ENCODE data around the gene GUK1.

The GUK1 gene, protein sequence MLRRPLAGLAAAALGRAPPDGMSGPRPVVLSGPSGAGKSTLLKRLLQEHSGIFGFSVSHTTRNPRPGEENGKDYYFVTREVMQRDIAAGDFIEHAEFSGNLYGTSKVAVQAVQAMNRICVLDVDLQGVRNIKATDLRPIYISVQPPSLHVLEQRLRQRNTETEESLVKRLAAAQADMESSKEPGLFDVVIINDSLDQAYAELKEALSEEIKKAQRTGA

DNA sequence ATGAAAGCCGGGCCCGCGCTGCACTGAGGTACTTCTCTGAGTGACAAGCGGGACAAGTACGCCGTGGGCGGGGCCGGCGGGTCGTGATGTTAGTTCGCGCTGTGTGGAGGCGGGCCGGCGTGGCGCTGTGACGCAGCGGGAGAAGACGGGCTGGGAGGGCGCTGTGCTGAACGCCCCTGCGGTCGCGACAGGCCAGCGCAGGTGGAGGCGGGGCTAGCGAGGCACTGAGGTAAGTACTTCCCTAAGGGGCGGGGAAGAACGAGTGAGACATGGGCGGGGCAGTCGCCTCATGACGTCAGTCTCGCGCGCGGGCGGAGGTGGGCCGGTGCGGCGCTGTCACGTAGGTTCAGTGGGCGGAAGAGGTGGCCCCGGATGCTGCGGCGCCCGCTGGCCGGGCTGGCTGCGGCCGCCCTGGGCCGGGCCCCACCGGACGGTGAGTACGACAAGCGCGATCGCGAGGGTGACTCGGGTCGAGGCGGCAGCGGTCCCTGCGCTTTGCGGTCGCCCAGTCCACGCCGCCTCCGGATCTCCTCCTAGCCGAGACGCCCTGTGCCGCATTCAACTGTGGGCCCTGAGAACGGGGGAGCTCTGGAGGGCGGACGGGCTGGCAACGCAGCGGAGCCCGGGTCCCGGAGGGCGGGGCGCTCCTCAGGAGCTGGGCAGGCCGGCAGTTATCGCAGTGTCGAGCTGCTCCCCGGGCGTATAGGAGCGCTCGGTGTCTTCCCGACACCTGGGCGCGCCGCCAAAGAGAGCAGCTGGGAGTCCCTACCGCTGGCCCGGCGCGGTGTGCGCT lies at the start of gene GUK1:
Gene GUK1, plus strand, starts transcription at position 349 of the 793 bp plus-strand sequence. Its CDS starts 24 bp downstream, at position 373.
- DNase-seq: peak; percentile 98

DNA sequence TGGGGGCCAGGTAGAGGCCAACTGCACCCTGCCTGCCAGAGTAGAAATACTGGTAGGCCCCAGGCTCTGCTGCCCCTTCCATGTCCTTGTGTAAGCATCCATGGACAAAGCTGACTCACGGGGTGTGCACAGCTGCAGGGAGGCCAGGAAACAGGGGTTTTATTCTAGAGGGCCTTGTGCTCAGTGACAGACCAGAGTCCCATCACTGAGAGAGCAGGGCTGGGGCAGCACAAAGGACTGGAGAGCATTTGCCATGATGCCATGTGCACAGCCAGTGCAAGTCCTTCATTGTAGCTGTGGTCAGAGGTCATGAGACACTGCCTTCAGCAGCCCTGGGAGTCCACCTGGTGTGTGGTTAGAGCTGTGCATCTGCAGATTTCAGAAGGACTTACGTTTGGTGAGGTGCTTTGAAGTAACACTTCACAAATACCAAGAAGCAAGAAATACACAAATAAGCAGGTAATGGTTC lies 49.4 kb upstream of the GUK1 start:
- no peak for DNase-seq

DNA sequence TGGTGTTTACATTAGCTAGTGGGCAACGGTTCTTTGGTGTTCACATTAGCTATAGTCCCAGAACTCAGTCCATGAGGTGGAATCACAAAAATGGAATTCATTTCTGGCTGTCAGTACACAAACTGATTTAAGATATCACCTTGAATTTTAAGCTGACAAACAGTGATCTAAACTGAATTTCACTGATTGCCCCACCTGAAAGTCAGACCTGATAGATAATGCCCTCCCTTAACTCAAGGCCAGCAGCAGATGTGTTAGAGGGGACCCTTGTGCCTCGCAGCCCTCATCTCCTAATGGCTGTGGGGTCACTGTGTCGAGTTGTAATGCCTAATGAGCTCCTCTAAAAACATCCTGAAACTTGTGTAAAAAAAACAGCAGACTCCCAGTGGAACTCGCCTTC lies 49.0 kb upstream of the GUK1 start:
- DNase-seq: no peak

DNA sequence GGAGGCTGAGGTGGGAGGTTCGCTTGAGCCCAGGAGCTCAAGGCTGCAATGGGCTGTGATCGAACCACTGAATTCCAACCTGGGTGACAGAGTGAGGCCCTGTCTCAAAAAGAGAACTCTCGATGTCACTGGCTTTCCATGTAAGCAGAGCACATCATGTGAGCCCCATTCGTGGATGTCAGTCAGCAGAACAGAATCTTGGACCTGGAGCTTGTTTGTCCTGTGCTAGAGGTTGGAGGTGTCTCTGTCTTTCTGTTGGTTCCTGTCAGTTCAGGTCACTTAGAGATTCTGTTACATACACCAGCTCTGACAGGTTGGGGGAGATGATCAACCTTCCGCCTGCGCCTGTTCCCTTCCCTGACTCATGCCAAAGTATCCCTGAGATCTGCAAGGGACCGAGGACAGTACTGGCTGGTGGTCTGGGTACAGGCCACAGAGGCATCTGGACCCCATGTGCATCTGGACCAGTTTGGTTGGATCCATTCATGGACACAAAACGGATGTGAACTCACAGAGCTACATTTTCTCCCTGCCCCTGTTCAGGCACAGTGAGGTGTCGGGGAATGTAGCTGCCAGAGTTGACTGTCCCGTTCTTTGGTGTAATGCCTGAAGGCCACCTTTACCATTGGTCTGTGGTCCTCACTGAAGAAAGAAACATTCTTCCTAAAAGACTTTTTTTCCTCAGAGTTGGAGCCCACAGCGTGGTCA lies 47.6 kb upstream of the GUK1 start:
- DNase-seq: no peak

DNA sequence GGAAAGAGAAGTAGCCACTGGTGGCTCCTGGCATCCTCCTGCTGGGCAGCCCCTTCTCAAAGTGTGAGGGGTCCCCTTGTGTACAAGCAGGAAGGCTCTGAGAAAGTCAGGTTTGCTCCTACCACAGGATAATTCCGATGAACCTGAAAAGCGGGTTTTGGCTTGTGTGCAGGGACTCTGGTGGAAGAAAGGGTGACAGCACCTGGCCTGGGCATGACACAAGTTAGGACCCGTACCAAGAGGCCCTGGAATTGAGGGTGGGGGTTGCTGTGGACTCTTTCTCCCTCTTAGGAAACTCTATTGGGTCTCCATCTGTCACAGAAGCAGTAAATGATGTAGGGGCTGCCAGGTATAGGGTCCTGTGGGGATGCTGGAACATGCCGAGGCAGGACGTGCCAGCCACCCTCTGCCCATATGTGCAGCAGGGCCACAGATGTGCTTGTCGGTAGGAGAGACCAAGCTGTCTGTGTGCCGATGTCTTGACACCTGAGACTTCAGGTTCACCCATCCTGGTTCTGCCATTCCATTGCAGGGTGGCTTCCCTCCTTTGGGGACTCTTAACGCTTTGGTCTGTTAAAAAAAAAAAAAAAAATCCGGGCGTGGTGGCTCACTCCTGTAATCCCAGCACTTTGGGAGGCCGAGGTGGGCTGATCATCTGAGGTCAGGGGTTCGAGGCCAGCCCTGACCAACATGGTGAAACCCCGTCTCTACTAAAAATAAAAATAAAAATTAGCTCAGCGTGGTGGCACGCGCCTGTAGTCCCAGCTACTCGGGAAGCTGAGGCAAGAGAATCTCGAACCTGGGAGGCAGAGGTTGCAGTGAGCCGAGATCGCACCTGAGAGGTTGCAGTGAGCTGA lies 46.8 kb upstream of the GUK1 start:
- no peak for DNase-seq

DNA sequence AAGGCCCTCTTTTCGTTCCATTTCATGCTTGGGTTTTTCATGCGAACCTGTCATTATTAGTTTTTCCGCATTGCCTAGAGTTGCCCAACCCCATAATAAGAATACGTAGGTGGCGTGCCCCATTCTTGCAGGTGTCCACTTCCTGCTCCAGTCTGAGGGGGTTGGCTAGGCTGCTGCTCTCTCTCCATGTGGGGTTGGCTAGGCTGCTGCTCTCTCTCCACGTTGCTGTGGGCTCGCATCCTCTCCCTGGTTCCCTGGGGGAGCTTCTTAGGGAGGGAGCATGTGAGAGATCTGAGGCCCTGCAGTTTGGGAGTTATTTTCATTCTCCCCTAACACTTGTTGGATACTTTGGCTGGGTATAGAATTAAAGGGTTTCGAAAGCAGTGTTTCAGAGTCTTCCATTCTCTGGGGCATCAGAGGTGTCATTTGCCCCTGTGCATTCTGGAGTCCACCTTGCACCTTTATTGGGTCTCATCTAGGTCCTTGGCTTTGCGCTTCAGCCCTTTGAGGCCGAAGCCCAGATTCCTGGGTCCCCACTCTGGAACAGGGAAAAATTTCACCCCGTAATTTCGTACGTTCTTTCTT lies 45.6 kb upstream of the GUK1 start:
- no peak for DNase-seq

DNA sequence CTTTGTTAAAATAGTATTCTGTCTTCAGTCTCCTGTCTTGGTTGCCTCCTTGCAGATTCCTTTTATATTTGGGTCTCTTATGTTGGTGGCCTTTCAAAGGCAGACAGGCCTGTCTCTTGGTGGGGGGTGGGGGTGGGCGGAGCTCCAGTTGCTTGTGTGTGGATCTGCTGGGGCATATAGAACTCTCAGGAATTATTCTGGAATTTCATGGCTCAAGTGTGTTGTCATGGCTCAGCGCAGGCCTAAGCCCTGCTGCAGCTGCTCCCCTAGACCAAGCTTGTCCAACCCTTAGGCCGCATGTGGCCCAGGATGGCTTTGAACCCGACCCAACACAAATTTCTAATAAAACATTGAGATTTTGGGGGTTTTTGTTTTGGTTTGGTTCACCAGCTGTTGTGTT lies 44.9 kb upstream of the GUK1 start:
- no peak for DNase-seq

DNA sequence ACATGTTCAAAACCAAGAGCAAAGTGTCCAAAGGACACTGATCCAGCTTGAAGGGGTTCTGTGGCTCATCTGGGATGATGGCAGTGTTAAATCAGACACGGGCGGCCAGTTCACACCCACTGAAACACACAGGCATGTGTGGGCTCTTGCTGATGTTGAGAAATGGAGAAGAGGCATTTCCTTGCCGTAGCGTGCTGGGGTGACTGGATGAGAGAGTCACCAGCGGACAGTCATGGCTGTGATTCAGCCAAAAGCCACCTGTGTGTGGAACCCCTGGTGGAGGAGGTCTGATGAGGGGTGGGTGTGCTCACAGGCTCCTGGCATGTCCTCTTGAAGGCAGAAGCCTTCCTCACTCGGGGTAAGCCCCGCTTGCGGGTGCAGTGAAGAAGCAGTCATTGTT lies 44.1 kb upstream of the GUK1 start:
- DNase-seq: no peak

DNA sequence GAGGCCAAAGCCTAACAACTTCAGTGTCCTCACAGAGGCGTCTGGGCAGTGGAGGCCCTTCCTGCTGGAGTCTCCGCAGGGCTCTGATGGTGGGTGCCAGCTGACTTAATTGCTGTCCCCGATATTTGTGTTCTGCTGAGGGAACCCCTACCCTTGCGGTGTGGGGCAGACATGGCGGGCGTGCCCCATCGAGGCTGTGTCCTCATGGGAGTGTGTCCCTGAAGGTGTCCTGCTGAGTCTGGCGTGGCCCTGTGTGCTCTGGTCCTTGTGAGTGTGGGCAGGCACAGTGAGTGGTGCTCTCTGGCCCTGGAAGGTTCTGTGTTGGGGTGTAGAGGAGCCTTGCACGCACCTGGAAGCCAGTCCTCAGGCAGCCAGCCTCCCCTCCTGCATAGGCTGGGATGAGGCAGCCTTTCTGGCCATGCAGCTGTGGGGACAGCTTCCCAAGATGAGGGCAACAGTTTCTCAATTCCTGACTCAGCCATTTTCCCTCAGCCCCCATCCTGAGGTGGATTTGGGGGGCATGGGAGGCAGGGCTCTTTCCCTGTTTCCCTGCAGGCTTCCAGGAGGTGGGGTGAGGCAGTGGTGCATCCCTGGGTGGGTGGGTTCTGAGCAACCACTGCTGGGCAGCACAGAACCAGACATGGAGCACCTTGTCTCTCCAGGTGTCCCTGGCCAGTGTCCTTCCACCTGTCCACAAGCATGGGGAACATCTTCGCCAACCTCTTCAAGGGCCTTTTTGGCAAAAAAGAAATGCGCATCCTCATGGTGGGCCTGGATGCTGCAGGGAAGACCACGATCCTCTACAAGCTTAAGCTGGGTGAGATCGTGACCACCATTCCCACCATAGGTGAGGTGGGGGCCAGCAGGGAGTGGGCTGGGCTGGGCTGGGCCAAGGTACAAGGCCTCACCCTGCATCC lies 43.4 kb upstream of the GUK1 start:
- DNase-seq: no peak

DNA sequence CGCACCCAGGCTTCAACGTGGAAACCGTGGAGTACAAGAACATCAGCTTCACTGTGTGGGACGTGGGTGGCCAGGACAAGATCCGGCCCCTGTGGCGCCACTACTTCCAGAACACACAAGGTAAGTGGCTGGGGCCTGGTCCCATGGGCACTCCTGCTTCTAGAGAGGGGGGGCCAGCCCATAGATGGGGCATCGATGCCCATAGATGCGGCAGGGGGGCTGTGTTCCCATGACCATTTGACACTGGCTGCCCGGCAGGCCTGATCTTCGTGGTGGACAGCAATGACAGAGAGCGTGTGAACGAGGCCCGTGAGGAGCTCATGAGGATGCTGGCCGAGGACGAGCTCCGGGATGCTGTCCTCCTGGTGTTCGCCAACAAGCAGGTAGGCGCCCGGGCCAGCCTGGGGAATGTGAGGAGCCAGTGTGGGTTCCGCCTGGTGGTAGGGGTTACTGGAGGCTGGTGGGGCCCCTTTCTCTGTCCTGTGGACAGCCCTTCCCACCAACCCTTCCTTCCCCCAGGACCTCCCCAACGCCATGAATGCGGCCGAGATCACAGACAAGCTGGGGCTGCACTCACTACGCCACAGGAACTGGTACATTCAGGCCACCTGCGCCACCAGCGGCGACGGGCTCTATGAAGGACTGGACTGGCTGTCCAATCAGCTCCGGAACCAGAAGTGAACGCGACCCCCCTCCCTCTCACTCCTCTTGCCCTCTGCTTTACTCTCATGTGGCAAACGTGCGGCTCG lies 42.6 kb upstream of the GUK1 start:
- no peak for DNase-seq

DNA sequence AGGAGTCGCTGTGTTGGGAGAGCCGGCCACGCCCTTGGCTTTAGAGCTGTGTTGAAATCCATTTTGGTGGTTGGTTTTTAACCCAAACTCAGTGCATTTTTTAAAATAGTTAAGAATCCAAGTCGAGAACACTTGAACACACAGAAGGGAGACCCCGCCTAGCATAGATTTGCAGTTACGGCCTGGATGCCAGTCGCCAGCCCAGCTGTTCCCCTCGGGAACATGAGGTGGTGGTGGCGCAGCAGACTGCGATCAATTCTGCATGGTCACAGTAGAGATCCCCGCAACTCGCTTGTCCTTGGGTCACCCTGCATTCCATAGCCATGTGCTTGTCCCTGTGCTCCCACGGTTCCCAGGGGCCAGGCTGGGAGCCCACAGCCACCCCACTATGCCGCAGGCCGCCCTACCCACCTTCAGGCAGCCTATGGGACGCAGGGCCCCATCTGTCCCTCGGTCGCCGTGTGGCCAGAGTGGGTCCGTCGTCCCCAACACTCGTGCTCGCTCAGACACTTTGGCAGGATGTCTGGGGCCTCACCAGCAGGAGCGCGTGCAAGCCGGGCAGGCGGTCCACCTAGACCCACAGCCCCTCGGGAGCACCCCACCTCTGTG lies 41.7 kb upstream of the GUK1 start:
- DNase-seq: no peak

DNA sequence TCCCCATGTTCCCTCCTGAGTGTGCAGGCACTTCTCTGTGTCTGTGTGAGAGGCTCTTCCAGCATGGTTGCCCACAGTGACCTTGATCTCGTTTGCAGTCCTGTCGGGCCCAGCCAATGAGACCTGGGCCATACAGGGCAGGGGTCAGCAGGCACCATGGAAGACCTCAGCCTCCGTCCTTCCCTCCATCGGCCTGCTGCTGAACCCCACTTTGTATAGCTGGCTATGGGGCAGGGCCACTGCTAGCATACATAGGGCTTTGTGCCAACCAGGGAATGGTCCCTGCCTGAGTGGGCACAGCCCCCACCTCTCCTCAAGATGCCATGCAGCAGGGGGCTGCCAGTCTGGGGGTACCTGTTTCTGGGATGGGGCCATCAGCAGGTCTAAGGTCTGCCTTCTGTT lies 40.7 kb upstream of the GUK1 start:
- no peak for DNase-seq

DNA sequence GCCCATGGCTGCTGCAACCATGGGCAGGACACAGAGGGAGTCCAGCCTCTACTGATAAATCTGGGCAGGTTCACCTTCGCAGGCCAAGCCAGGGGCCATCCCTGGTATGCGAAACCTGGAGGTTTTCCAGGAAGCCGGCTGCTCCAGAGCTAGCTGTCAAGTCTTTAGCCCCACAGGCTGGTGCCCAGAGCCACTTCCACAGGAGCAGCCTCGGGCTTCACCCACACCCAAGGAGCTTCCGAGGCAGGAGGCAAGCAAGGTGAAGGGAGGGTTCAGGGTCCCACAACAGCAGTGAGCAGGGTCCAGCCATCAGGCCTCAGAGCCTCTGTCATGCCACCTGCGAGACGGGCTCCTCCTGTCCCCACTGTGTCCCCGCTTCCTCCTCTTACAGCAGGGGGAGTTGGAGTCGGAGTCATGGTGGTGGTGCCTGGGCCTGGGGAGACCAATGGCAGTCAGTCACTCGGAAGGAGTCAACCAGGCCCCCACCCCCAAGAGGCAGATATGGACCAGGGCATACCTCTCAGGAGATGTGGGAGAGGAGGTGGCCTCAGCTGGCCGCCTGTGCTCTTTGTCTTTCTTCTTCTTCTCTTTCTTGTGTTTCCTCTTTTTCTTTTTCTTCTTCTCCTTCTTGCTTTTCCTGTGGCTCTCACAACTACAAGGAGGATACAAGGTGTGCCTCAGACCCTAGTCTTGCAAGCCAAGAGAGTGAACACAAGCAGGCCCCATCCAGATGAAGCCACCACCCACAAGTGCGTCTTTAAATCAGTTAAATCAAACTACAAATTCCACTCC lies 39.1 kb upstream of the GUK1 start:
- no peak for DNase-seq

DNA sequence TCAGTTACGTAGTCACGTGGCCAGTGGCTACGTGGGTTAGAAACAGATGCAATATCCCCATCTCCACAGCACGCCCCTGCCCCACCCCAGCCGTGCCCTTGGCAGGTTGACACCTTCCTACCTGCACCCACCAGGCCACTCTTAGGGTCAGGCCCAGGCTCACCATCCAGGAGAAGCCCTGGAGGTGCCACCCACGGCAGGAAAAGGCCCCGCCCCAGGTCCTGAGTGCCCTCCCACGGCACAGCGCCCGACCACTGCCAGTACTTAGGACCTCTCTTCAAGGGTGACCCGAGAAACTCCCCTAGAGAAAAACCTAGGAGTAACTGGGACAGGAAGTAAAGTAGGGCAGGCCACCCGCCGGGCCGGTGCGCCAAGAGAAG lies 38.5 kb upstream of the GUK1 start:
- no peak for DNase-seq

DNA sequence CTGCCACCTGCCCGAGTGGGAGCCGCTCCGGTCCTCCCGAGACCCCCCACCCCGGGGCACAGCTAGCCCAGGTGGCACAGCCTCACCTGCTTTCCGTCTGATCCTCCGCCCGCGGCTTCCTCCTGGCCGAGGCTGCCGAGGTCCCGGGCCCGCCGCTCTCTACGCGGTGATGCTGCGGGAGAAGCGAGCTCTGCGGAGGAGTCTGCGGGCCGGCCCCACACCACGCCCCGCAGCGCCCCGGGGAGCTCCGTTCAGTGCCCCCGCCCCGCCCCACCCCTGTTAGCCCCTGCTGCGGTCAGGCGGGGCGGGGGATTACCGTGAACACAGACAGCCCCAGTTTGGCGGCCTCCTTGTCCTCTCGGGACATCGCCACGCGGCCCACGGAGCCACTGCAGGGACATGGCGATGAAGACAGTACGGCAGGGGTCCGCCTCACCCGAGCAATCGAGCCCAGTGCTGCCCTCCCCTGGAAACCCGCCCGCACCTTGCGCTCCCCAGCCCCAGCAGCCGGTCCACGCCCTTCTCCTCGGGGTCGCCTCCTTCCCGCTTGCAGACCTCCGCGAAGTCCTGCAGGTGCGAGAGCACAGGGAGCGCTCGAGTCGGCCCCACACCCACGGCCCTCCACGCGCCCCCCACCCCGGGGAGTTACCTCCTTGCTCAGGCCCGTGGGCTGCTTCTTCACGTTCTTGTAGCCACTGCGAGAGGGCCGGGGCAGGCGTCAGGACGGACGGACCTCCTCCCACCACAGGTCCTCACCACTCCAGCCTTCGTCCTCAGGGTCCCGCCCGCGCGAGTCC lies 37.9 kb upstream of the GUK1 start:
- DNase-seq: no peak

DNA sequence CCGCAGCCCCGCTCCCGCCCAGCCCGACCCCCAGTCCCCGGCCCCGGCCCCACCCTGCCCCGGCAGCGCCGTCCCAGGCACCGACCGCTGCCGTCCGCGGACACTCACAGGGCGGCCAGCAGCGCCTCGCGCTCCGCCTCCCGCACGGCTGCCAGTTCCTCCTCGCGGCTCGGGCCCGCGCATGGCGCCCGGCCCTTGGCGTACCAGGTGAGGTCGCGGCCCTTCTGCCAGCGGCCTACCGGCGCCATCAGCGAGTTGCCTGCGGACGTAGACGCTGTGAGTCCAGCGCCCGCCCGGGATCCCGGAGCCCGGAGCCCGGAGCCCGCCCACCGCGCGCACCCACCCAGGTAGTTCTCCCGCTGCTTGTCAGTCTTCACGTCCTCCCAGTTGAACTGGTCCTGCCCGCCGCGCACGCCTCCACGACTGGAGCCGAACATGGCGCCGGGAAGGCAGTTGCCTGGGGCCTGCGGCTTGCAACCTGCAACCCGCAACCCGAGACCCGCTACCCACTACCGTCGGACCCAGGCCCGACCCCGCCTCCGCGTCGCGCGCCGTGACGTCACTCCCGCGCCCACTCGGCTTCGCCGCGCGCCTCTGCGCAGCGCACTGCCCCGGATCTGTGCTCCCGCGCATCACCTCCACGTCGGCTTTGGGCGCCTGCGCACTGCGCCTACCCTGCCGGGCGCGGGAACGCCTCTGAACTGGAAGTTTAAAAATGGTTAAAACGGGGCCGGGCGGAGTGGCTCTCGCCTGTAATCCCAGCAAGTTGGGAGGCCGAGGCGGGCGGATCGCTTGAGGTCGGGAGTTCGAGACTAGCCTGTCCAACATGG lies 37.1 kb upstream of the GUK1 start, which contains the start of gene C1orf35:
Gene C1orf35, minus strand, starts transcription at position 535 of the 830 bp plus-strand sequence. Its CDS starts 98 bp downstream, at position 437.
- peak; percentile 81 for DNase-seq

DNA sequence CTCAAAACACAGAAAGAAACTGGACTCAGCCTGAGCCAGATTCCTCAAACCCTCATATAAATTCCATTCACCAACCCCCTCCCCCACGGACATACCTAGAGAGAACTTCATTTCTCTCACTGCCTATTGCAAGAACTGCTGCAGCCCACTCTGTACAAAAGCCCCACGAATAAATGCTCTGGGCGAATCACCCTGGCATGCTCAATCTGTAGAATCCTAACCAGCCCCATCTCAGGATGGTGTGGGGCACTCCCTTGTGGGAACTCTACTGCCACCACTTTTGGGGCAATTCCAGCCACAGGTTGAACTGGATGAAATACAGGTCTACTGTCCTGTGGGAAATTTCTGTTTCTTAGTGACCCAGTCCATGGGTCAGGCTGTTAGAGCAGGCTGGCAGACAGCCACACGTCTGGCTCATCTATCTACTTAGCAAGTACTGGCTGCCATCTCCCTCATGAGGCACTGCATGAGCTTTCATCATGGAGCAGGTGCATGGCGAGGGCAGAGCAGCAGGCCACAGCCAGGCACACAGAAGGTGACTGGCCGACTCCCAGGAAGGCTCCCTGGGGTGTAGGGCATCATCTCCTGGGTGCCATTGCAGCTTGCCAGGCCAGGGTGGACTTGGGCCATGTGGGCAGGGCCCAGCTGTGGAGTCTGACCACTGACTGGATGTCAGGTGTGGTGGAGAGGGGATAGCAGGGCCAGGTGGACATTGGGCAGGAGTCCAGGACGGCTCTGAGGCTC lies 35.4 kb upstream of the GUK1 start:
- no peak for DNase-seq

Data from NCI-H1694 (cell line).